K562 (cell line): ENCODE data around the gene SLC25A42. TPM values are rescaled to one million over a fixed set of nuclear protein-coding genes. Genes with fewer than 3 reads are reported as not detected.
A peak's percentile ranks its signal among the peaks of the same experiment; 100 is the strongest.

Source experiments
- HEY1 ChIP-seq: fragments of 250-450 bp; sonication (Bioruptor Pico); IDR thresholded peaks from 2 replicates; pipeline ENCODE4 v1.5.0; 2020; ENCODE audit warnings: mild to moderate bottlenecking, moderate library complexity, borderline replicate concordance
- KAT7 ChIP-seq: sonication (generic); formaldehyde crosslinking; IDR thresholded peaks from 2 replicates; pipeline ENCODE4 v1.8.0; 2022; ENCODE audit warnings: missing genetic modification reagents, mild to moderate bottlenecking, borderline replicate concordance
- MNT ChIP-seq, 2 experiments: fragments of 450-650 bp; conservative IDR thresholded peaks; 2 replicates each; pipeline ENCODE4 v1.6.1; 2017; ENCODE audit warnings: mild to moderate bottlenecking in 2 of 2, moderate library complexity in 2 of 2
- SP1 ChIP-seq: sonication (generic); formaldehyde crosslinking; IDR thresholded peaks from 2 replicates; pipeline ENCODE4 v1.8.1; 2022; ENCODE audit warnings: mild to moderate bottlenecking, missing genetic modification reagents
- ZNF12 ChIP-seq: sonication (generic); formaldehyde crosslinking; IDR thresholded peaks from 2 replicates; pipeline ENCODE4 v1.4.0; 2020; ENCODE audit warnings: mild to moderate bottlenecking, missing genetic modification reagents
- polyA plus RNA-seq, 8 experiments: library from polyadenylated mRNA; depleted of rRNA in 4 of 8; stranded (reverse) in 5 of 8; unstranded in 3 of 8; fragments of >200 nt; fragmentation: Nextera tagmentation in 2 of 8; fragmentation: Illumina TruSeq in 1 of 8; extraction: Ambion mirVana in 2 of 8; extraction: Trizol in 1 of 8; gene quantifications; 2 replicates each; pipeline versions ENCODE4 v1.2.1 to v1.2.3, GENCODE V29; 2011 to 2014; ENCODE audit warnings: inconsistent platforms in 1 of 8, missing spikeins in 1 of 8
- total RNA-seq, 7 experiments: library from RNA; depleted of rRNA in 6 of 7; stranded (reverse); fragments of >200 nt in 6 of 7; fragmentation: Illumina TruSeq in 2 of 7; extraction: Trizol in 2 of 7; gene quantifications; 2 replicates each; pipeline versions ENCODE4 v1.2.1 to v1.2.3, GENCODE V29; 2011 to 2021; ENCODE audit warnings: low replicate concordance in 1 of 7
- TF ChIP-seq, protein P1 (sequence below), 2 experiments: fragments of 450-650 bp; formaldehyde crosslinking in 1 of 2; IDR thresholded peaks; 2 replicates each; pipeline versions ENCODE4 v1.4.0 to v1.6.1; 2014 to 2020; ENCODE audit warnings: mild to moderate bottlenecking in 2 of 2, borderline replicate concordance in 1 of 2, low read depth in 1 of 2
- TF ChIP-seq, protein P2 (sequence below), 2 experiments: fragments of 150-350 bp in 1 of 2; IDR thresholded peaks; 2 replicates each; pipeline ENCODE4 v1.6.1; 2012 to 2016; ENCODE audit warnings: low read depth in 2 of 2, low read length in 2 of 2, mild to moderate bottlenecking in 1 of 2, moderate library complexity in 1 of 2

SLC25A42 gene
- total and polyA plus RNA-seq, 9 of the 15 experiments (the other 6 are each of a cell fraction or from before 2014, with no cell fraction given): 0.59 to 32.2 (median 14.1) TPM

DNA sequence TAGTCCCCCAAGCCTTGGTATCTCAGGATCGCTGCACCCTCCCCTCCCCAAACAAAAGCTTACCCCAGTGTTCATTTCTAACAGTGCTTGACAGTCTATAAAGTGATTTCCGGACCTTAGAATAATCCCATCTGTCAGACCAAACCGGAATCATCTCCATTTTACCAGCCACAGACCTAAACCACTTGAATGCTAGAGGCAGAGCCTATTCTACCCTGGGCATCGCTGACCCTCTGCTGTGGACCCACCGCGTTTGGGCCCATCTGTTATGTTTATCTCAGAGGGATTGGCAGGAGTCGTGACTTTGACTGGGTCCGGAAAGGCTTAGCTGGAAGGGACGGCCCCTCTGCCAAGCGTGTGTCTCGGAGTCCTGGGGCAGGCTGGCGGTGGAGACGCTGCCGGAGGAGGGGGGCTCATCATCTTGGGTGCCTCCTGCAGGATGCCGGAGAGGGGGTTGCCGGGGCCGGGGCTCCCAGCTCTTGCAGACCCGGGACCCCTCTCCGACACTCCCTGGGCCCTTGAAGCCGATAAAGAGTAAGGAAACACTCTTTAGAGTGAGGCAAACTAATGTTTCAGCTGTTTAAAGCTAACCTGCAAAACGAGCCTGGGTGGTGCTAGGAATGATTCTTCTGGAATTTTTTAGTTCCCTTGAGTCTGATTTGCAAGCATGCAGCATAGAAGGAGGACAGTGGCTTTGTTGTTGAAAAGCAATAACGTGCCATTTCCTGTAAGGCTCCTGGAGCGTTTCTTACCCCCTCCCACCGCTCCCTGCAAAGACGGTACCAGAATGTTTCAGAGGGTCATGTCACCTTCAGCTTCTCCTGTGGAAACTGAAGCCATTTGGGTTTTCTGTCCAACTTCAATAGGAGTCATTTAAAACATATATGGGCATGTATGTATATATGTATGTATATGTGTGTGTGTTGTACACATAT is 1.3 kb downstream of the SLC25A42 start (continued):
- TF ChIP-seq, protein P1, sequence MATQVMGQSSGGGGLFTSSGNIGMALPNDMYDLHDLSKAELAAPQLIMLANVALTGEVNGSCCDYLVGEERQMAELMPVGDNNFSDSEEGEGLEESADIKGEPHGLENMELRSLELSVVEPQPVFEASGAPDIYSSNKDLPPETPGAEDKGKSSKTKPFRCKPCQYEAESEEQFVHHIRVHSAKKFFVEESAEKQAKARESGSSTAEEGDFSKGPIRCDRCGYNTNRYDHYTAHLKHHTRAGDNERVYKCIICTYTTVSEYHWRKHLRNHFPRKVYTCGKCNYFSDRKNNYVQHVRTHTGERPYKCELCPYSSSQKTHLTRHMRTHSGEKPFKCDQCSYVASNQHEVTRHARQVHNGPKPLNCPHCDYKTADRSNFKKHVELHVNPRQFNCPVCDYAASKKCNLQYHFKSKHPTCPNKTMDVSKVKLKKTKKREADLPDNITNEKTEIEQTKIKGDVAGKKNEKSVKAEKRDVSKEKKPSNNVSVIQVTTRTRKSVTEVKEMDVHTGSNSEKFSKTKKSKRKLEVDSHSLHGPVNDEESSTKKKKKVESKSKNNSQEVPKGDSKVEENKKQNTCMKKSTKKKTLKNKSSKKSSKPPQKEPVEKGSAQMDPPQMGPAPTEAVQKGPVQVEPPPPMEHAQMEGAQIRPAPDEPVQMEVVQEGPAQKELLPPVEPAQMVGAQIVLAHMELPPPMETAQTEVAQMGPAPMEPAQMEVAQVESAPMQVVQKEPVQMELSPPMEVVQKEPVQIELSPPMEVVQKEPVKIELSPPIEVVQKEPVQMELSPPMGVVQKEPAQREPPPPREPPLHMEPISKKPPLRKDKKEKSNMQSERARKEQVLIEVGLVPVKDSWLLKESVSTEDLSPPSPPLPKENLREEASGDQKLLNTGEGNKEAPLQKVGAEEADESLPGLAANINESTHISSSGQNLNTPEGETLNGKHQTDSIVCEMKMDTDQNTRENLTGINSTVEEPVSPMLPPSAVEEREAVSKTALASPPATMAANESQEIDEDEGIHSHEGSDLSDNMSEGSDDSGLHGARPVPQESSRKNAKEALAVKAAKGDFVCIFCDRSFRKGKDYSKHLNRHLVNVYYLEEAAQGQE (IDR thresholded peaks at IDR 0.05; ENCODE audit: borderline replicate concordance): peak; percentile 53; the same call in 1 of the 2 replicates
- TF ChIP-seq, protein P1 (CRISPR knock-in tag; IDR thresholded peaks at IDR 0.05; ENCODE audit: low read depth): no peak
- TF ChIP-seq HEY1 (CRISPR knock-in tag) (no peak), ZNF12 (CRISPR knock-in tag) (0 out of 2 replicates have a peak, but pooled peaks have one; percentile 16), SP1 (CRISPR knock-in tag) (0 out of 2 replicates have a peak, but pooled peaks have one; percentile 9), KAT7 (CRISPR knock-in tag) (peak; percentile 19; the same call in 1 of the 2 replicates), MNT (conservative IDR thresholded peaks at IDR 0.05) (0 out of 4 replicates have a peak, but pooled peaks have one; percentile 8 to 17)
- TF ChIP-seq, protein P2, sequence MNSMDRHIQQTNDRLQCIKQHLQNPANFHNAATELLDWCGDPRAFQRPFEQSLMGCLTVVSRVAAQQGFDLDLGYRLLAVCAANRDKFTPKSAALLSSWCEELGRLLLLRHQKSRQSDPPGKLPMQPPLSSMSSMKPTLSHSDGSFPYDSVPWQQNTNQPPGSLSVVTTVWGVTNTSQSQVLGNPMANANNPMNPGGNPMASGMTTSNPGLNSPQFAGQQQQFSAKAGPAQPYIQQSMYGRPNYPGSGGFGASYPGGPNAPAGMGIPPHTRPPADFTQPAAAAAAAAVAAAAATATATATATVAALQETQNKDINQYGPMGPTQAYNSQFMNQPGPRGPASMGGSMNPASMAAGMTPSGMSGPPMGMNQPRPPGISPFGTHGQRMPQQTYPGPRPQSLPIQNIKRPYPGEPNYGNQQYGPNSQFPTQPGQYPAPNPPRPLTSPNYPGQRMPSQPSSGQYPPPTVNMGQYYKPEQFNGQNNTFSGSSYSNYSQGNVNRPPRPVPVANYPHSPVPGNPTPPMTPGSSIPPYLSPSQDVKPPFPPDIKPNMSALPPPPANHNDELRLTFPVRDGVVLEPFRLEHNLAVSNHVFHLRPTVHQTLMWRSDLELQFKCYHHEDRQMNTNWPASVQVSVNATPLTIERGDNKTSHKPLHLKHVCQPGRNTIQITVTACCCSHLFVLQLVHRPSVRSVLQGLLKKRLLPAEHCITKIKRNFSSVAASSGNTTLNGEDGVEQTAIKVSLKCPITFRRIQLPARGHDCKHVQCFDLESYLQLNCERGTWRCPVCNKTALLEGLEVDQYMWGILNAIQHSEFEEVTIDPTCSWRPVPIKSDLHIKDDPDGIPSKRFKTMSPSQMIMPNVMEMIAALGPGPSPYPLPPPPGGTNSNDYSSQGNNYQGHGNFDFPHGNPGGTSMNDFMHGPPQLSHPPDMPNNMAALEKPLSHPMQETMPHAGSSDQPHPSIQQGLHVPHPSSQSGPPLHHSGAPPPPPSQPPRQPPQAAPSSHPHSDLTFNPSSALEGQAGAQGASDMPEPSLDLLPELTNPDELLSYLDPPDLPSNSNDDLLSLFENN (IDR thresholded peaks at IDR 0.05; ENCODE audit: low read depth in 2 of 2, low read length in 2 of 2): no peak
